ENCODE results near the gene NMNAT2. TPM values are rescaled to one million over a fixed set of nuclear protein-coding genes. Genes with fewer than 3 reads are reported as not detected.
A peak's percentile ranks its signal among the peaks of the same experiment; 100 is the strongest.

Gene NMNAT2
- total and polyA plus RNA-seq, 2 of the 8 experiments (the other 6 are each of a cell fraction or from before 2014, with no cell fraction given), result 6.5 to 20.9 TPM

DNA sequence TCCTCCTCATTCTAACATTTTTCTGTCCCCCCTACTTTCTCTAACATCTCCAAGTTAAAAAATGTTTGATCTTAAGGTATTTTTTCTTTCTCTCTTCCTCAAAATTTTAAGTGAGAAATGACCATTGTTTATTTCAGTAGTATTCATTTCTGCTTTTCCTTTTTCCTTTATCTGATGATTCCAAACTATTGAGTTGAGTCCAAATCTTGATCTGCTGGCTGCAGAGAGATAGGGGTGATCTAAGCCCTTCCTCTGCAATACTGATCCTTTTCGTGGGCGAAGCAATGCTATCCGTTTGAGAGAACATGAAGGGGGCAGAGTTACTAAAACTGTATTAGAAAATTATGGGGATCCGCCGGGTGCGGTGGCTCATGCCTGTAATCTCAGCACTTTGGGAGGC lies 516 bp upstream of the NMNAT2 start:
- Histone ChIP-seq H2BK20ac (ENCODE audit: low read length) (no peak overlapping the region), H2BK5ac (ENCODE audit: low read depth, low read length) (no peak overlapping the region), H4K91ac (replicated peaks; ENCODE audit: insufficient read length, low read length) (no peak overlapping the region), H3K27ac (ENCODE audit: low read depth, low read length) (no peak overlapping the region), H4K5ac (ENCODE audit: insufficient read length, low read depth, low read length) (no peak overlapping the region), H2BK120ac (replicated peaks; ENCODE audit: low read depth, low read length) (no peak overlapping the region), H3K36me3 (ENCODE audit: control insufficient read depth in 2 of 4, insufficient read depth in 4 of 4, low read length in 3 of 4) (no peaks in the 10 kb centered on the region), H3K23me2 (ENCODE audit: low read depth, low read length) (peaks cover 15% of the 10 kb centered on the region), H3K27me3 (replicated peaks in 1 of 4; ENCODE audit: control insufficient read depth in 3 of 4, extremely low read depth in 1 of 4, insufficient read depth in 3 of 4, low read length in 3 of 4) (peaks cover 2 to 15% (median 12%) of the 10 kb centered on the region in 4 experiments; a peak in 6 of 7 replicates), H3K4me2 (ENCODE audit: insufficient read depth in 1 of 2, low read depth in 2 of 2, low read length in 2 of 2) (peak overlapping the region; percentile 95 to 97), H3K79me2 (ENCODE audit: control insufficient read depth in 1 of 2, insufficient read depth in 2 of 2, low read length in 2 of 2) (no peaks in the 10 kb centered on the region; a peak in 1 of 4 replicates), H3K18ac (ENCODE audit: extremely low read depth, low read length) (no peak overlapping the region; the same call in 1 of the 2 replicates), H2BK15ac (ENCODE audit: low read length) (no peak overlapping the region), H3K4me3 (ENCODE audit: extremely low read depth in 1 of 4, insufficient read depth in 2 of 4, low read depth in 3 of 4, low read length in 4 of 4) (peak overlapping the region; percentile 54 to 87 (median 67); a peak in 5 of 8 replicates), H4K20me1 (replicated peaks in 1 of 2; ENCODE audit: control insufficient read depth in 1 of 2, insufficient read depth in 2 of 2, low read length in 2 of 2) (no peaks in the 10 kb centered on the region), H3K4ac (replicated peaks; ENCODE audit: insufficient read length, low read depth, low read length) (no peak overlapping the region), H3K14ac (ENCODE audit: insufficient read length) (no peak overlapping the region), H3K9me3 (ENCODE audit: insufficient read depth in 2 of 2, low read depth in 1 of 2, low read length in 1 of 2) (no peaks in the 10 kb centered on the region), H2AFZ (ENCODE audit: low read length) (peak overlapping the region; percentile 99; the same call in 1 of the 2 replicates), H2AK5ac (ENCODE audit: low read depth, low read length) (no peak overlapping the region), H2BK12ac (ENCODE audit: low read depth, low read length) (0 out of 2 replicates have a peak overlapping the region, but pooled peaks have one; percentile 98), H4K8ac (ENCODE audit: extremely low read depth, insufficient read depth, low read length) (no peak overlapping the region), H3K9ac (replicated peaks in 1 of 4; ENCODE audit: extremely low read depth in 1 of 4, low read depth in 3 of 4, low read length in 3 of 4) (peak overlapping the region in 1 of 4 experiments; percentile 48; a peak in 3 of 7 replicates), H3K4me1 (replicated peaks in 1 of 4; ENCODE audit: control insufficient read depth in 3 of 4, insufficient read depth in 4 of 4, low read length in 3 of 4) (peaks cover 3 to 9% (median 7%) of the 10 kb centered on the region in 4 experiments), H3K23ac (ENCODE audit: insufficient read length) (no peak overlapping the region), H3K79me1 (ENCODE audit: low read depth, low read length) (peaks cover 2% of the 10 kb centered on the region; the same call in 1 of the 2 replicates), H3K56ac (replicated peaks; ENCODE audit: insufficient read length, low read depth, low read length) (no peak overlapping the region)
- TF ChIP-seq YY1 (IDR thresholded peaks at IDR 0.05; ENCODE audit: low read depth, low read length), result no peak
- no peak for TF ChIP-seq CHD2 (IDR thresholded peaks at IDR 0.05; ENCODE audit: low read length)
- TF ChIP-seq, protein P1, sequence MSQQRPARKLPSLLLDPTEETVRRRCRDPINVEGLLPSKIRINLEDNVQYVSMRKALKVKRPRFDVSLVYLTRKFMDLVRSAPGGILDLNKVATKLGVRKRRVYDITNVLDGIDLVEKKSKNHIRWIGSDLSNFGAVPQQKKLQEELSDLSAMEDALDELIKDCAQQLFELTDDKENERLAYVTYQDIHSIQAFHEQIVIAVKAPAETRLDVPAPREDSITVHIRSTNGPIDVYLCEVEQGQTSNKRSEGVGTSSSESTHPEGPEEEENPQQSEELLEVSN (IDR thresholded peaks at IDR 0.05), result no peak
- TF ChIP-seq ATF3 (IDR thresholded peaks at IDR 0.05; ENCODE audit: insufficient read depth, low read depth, low read length), result no peak
- TF ChIP-seq GTF2F1 (IDR thresholded peaks at IDR 0.05; ENCODE audit: borderline replicate concordance, low read depth, low read length), result no peak
- TF ChIP-seq ASH2L (IDR thresholded peaks at IDR 0.05; ENCODE audit: low read length), result no peak
- TF ChIP-seq RNF2 (IDR thresholded peaks at IDR 0.05; ENCODE audit: borderline replicate concordance, low read depth, low read length, missing control alignments, poor library complexity, severe bottlenecking), result no peak
- TF ChIP-seq KDM4A (IDR thresholded peaks at IDR 0.05; ENCODE audit: low read depth, low read length, severe bottlenecking), result no peak
- TF ChIP-seq JUND (IDR thresholded peaks at IDR 0.05; ENCODE audit: low read length), result no peak
- TF ChIP-seq EGR1 (IDR thresholded peaks at IDR 0.05; ENCODE audit: borderline replicate concordance, low read depth, low read length), result no peak
- WGBS, 2 experiments (ENCODE audit: extremely low coverage in 1 of 2, insufficient coverage in 1 of 2, insufficient read length in 1 of 2, insufficient replicate concordance in 2 of 2, low coverage in 1 of 2, low lambda C conversion rate in 2 of 2, missing lambda C conversion rate in 1 of 2), result 91% methylated on average over 6 of the region's 6 CpGs; no CpG with 5 or more reads in 1 of the 2 experiments
- DNase-seq (ENCODE audit: low read depth in 1 of 2, low spot score in 2 of 2), result no peak
- ChIA-PET POLR2A (ENCODE audit: partially characterized antibody) (interaction anchor here (1.0 to 3.6 kb wide), 6 partner anchors 11 to 63 kb away, joined by 3 to 17 read pairs (median 4); no protein-coding TSS in a partner anchor), CTCF (ENCODE audit: partially characterized antibody) (interaction anchor here (0.6 to 1.8 kb wide), 7 partner anchors 13 to 148 kb away, joined by 3 to 4 read pairs (median 3); no protein-coding TSS in a partner anchor)
- no peak for FAIRE-seq
